ENCODE measurements around the gene C2orf68. TPM values are rescaled to one million over a fixed set of nuclear protein-coding genes. Genes with fewer than 3 reads are reported as not detected.

The C2orf68 gene
- total and polyA plus RNA-seq, 12 donors, result 14.2 to 47.0 (median 33.7) TPM

GRCh38 chr2:85558160-85558559, 53.7 kb downstream of the C2orf68 start:
- ATAC-seq (no peak), DNase-seq (no peak)
- WGBS, 2 donors, result 98 to 100% methylated on average over 1 of the region's 1 CpG
- intact Hi-C loops (cut with DNase I), result no loop called here
- H3K4me3 ChIP-seq, result no peak overlapping the region
- peaks cover 0 to 32% (median 24%) of the 10 kb centered on the region in 9 donors for H3K4me1 ChIP-seq
- no peak overlapping the region for H3K27ac ChIP-seq
- no peaks in the 10 kb centered on the region for H3K27me3 ChIP-seq
- no peak for TF ChIP-seq CTCF (IDR thresholded peaks at IDR 0.05)
- peaks cover 0 to 62% (median 27%) of the 10 kb centered on the region in 9 donors for H3K36me3 ChIP-seq
- no peaks in the 10 kb centered on the region for H3K9me3 ChIP-seq

GRCh38 chr2:85557130-85557529, 54.7 kb downstream of the C2orf68 start:
- H3K9me3 ChIP-seq, result no peaks in the 10 kb centered on the region
- H3K4me1 ChIP-seq, result peaks cover 0 to 32% (median 22%) of the 10 kb centered on the region in 9 donors
- H3K36me3 ChIP-seq, result peaks cover 0 to 73% (median 32%) of the 10 kb centered on the region in 9 donors
- whole genome bisulfite sequencing, 2 donors, result 94 to 96% methylated on average over 5 of the region's 5 CpGs
- no peak overlapping the region for H3K27ac ChIP-seq
- intact Hi-C loops (cut with DNase I), result no loop called here
- TF ChIP-seq CTCF (IDR thresholded peaks at IDR 0.05), result no peak
- H3K4me3 ChIP-seq, result no peak overlapping the region
- ATAC-seq, result no peak
- no peak for DNase-seq
- no peaks in the 10 kb centered on the region for H3K27me3 ChIP-seq

Other genes with a start within 250 kb of the C2orf68 start
- 10 to 100 TPM in 1 of 10 donors, 1 to 10 TPM in 8, under 1 TPM in 1; 0.83 to 30.4 (median 5.9) TPM for gene CAPG, start 201.7 kb downstream of the C2orf68 start, total RNA-seq
- gene CAPG, start 201.7 kb downstream of the C2orf68 start, polyA plus RNA-seq, result 10 to 100 TPM in 1 of 2 donors, 1 to 10 TPM in 1; 8.8 to 17.1 TPM
- under 1 TPM in 1 of 10 donors, not detected in 9; 0.72 TPM for gene SH2D6, start 193.4 kb downstream of the C2orf68 start, total RNA-seq
- under 1 TPM; 0.06 to 0.51 TPM for gene SH2D6, start 193.4 kb downstream of the C2orf68 start, polyA plus RNA-seq
- 100 to 1,000 TPM in 8 of 10 donors, 10 to 100 TPM in 2; 94.5 to 460 (median 129) TPM for gene MAT2A, start 72.9 kb downstream of the C2orf68 start, total RNA-seq
- 10 to 100 TPM; 81.7 to 93.4 TPM for gene MAT2A, start 72.9 kb downstream of the C2orf68 start, polyA plus RNA-seq
- gene GGCX, start 50.6 kb downstream of the C2orf68 start, total RNA-seq, result 10 to 100 TPM; 18.2 to 31.1 (median 21.6) TPM
- 10 to 100 TPM; 14.0 to 24.5 TPM for gene GGCX, start 50.6 kb downstream of the C2orf68 start, polyA plus RNA-seq
- 10 to 100 TPM in 5 of 10 donors, 1 to 10 TPM in 5; 4.9 to 56.8 (median 9.2) TPM for gene VAMP8, start 34.5 kb downstream of the C2orf68 start, total RNA-seq
- 10 to 100 TPM; 16.4 to 26.6 TPM for gene VAMP8, start 34.5 kb downstream of the C2orf68 start, polyA plus RNA-seq
- 100 to 1,000 TPM in 1 of 10 donors, 10 to 100 TPM in 9; 25.8 to 146 (median 35.5) TPM for gene VAMP5, start 27.6 kb downstream of the C2orf68 start, total RNA-seq
- 100 to 1,000 TPM in 1 of 2 donors, 10 to 100 TPM in 1; 79.6 to 131 TPM for gene VAMP5, start 27.6 kb downstream of the C2orf68 start, polyA plus RNA-seq
- gene RNF181, start 16.3 kb downstream of the C2orf68 start, total RNA-seq, result 100 to 1,000 TPM in 1 of 10 donors, 10 to 100 TPM in 9; 74.7 to 117 (median 82.2) TPM
- gene RNF181, start 16.3 kb downstream of the C2orf68 start, polyA plus RNA-seq, result 100 to 1,000 TPM; 140 to 282 TPM
- gene TMEM150A, start 9.4 kb downstream of the C2orf68 start, total RNA-seq, result 10 to 100 TPM in 5 of 10 donors, 1 to 10 TPM in 5; 7.6 to 13.9 (median 9.6) TPM
- 10 to 100 TPM; 10.1 to 21.1 TPM for gene TMEM150A, start 9.4 kb downstream of the C2orf68 start, polyA plus RNA-seq
- 10 to 100 TPM; 24.5 to 35.8 (median 29.3) TPM for gene USP39, start 4.1 kb upstream of the C2orf68 start, total RNA-seq
- 10 to 100 TPM; 19.9 to 36.5 TPM for gene USP39, start 4.1 kb upstream of the C2orf68 start, polyA plus RNA-seq
- under 1 TPM in 1 of 10 donors, not detected in 9; 0.62 TPM for gene SFTPB, start 56.1 kb upstream of the C2orf68 start, total RNA-seq
- 1 to 10 TPM in 1 of 2 donors, not detected in 1; 1.2 TPM for gene SFTPB, start 56.1 kb upstream of the C2orf68 start, polyA plus RNA-seq
- 10 to 100 TPM in 1 of 10 donors, 1 to 10 TPM in 5, under 1 TPM in 4; 0.17 to 43.2 (median 1.2) TPM for gene GNLY, start 82.3 kb upstream of the C2orf68 start, total RNA-seq
- 1 to 10 TPM; 1.2 to 3.1 TPM for gene GNLY, start 82.3 kb upstream of the C2orf68 start, polyA plus RNA-seq
- gene ATOH8, start 141.9 kb upstream of the C2orf68 start, total RNA-seq, result 10 to 100 TPM in 9 of 10 donors, 1 to 10 TPM in 1; 8.7 to 33.4 (median 15.2) TPM
- 10 to 100 TPM; 35.2 to 45.9 TPM for gene ATOH8, start 141.9 kb upstream of the C2orf68 start, polyA plus RNA-seq